ENCODE measurements around the gene TCF3. TPM values are rescaled to one million over a fixed set of nuclear protein-coding genes. Genes with fewer than 3 reads are reported as not detected.

The TCF3 gene
- total RNA-seq, 1 experiment from 2014 or later, result 304 TPM

DNA sequence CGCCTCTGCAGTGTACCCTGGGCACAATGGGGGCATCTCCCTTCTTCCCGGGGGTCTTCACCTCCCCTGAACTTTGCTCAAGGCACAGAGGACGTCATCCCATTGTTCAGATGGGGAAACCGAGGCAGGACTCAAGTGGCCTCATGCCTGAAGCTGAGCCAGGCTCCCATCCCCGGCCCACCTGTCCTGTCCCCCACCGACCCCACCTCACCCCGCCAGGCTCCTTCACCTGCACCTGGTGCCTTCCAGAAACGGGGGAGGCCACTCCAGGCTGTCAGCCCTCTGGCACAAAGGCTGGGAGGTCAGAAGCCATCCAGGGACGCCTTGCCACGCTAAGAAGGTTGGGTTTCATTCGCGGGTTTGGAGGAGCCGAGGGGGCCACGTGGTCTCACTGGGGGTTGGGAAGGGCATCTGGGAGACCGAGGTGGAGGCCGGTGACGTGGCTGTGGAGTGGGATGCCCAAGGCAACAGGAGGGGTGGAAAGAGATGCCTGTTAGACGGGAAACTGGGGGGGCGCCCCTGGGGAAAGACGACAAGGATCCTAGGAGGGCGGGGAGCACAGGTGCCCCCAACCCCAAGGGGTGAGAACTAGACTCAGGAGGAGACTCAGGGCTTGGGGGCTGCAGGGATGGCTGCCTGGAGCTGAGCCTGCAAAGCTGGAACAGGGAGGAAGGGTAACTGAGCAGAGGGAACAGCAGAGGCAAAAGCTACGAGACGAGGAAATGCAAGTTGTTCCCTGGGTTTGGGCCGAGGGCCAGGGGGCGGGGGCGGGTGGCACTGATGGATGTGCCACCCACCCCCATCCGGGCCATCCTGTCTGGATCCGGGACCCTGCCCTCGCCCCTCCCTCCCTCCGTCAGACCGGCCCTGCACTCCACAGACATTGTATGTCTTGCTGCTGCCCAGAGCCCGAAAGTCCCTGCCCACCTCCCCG lies 6.0 kb upstream of the TCF3 start:
- Histone ChIP-seq H3K9me3 (ENCODE audit: control insufficient read depth, low read depth, low read length) (no peaks in the 10 kb centered on the region), H3T11ph (ENCODE audit: low read length) (no peak overlapping the region), H3K14ac (ENCODE audit: insufficient read depth, low read length) (no peak overlapping the region; the same call in 1 of the 2 replicates), H3K27me3 (ENCODE audit: insufficient read depth, low read length) (no peaks in the 10 kb centered on the region), H2BK120ac (ENCODE audit: low read depth, low read length, poor library complexity, severe bottlenecking) (no peak overlapping the region), H3K56ac (ENCODE audit: insufficient read length, low read depth, low read length) (no peak overlapping the region), H3K27ac (ENCODE audit: insufficient read length, low read depth, low read length) (no peak overlapping the region), H3K4me1 (ENCODE audit: insufficient read depth, low read length) (no peaks in the 10 kb centered on the region), H2BK15ac (ENCODE audit: low read depth, low read length) (no peak overlapping the region), H3K4me2 (ENCODE audit: insufficient read depth, insufficient read length, low read length) (no peak overlapping the region), H3K4ac (ENCODE audit: low read depth, low read length) (no peak overlapping the region), H3K18ac (ENCODE audit: insufficient read length, low read depth, low read length) (no peak overlapping the region), H3K79me1 (ENCODE audit: insufficient read depth, low read depth, low read length, poor library complexity, severe bottlenecking) (no peaks in the 10 kb centered on the region), H2AFZ (ENCODE audit: low read length) (no peak overlapping the region), H2BK12ac (ENCODE audit: insufficient read length, low read depth, low read length) (no peak overlapping the region), H3K79me2 (ENCODE audit: insufficient read depth, low read length) (no peaks in the 10 kb centered on the region), H3K9ac (ENCODE audit: extremely low read depth, insufficient read length, low read length) (no peak overlapping the region), H3K23me2 (ENCODE audit: insufficient read length, low read depth, low read length, poor library complexity, severe bottlenecking) (peaks cover under 1% of the 10 kb centered on the region), H4K91ac (ENCODE audit: insufficient read length, low read depth, low read length) (no peak overlapping the region), H4K20me1 (ENCODE audit: control insufficient read depth, insufficient read depth, insufficient read length) (no peaks in the 10 kb centered on the region), H2AK5ac (ENCODE audit: insufficient read length, low read length) (no peak overlapping the region), H3K23ac (ENCODE audit: insufficient read length, low read depth, low read length) (no peak overlapping the region), H4K5ac (ENCODE audit: insufficient read length, low read depth, low read length) (no peak overlapping the region), H2BK5ac (ENCODE audit: insufficient read length, low read length) (no peak overlapping the region), H4K8ac (replicated peaks; ENCODE audit: insufficient read length, low read depth, low read length) (no peak overlapping the region), H2BK20ac (ENCODE audit: low read depth, low read length, poor library complexity, severe bottlenecking) (no peak overlapping the region)
- Mint-ChIP-seq H3K9me3 (peaks cover 7 to 9% of the 10 kb centered on the region in 2 experiments; a peak in 4 of 5 replicates), H3K4me3 (no peak overlapping the region), H3K27me3 (ENCODE audit: low read depth) (peaks cover 29% of the 10 kb centered on the region), H3K4me1 (peaks cover 3 to 18% of the 10 kb centered on the region in 2 experiments; a peak in 2 of 4 replicates), H3K27ac (peak overlapping the region in 1 of 3 experiments; percentile 37; a peak in 1 of 7 replicates), H3K36me3 (ENCODE audit: insufficient read depth in 1 of 3, low read depth in 3 of 3) (peaks cover 0 to 5% (median 1%) of the 10 kb centered on the region in 3 experiments; a peak in 5 of 7 replicates)
- no peak for TF ChIP-seq CTCF (conservative IDR thresholded peaks at IDR 0.05)
- peak; percentile 26 for DNase-seq
- no CpG with 5 or more reads among the region's 33 CpGs for WGBS (ENCODE audit: extremely low coverage, insufficient read length, low lambda C conversion rate)

All from H9 (cell line).